ENCODE measurements around the gene BLVRB. TPM values are rescaled to one million over a fixed set of nuclear protein-coding genes. Genes with fewer than 3 reads are reported as not detected.
A peak's percentile ranks its signal among the peaks of the same experiment; 100 is the strongest.
"Not testable (repeated sequence)": the region's sequence is repeated elsewhere in the genome, so short reads cannot be mapped to it uniquely, and the experiment has no call there.

The BLVRB gene
- total RNA-seq, 2 donors from 2014 or later, result 27.1 to 55.5 TPM

- peak overlapping the region; percentile 91 for H3K27ac Mint-ChIP-seq
- H3K27me3 Mint-ChIP-seq, result peaks cover 5% of the 10 kb centered on the region
- H3K9me3 Mint-ChIP-seq, result no peaks in the 10 kb centered on the region
- peaks cover 15% of the 10 kb centered on the region for H3K4me1 Mint-ChIP-seq
- peak; percentile 81 for ATAC-seq (replicated peaks)
- peaks cover 15% of the 10 kb centered on the region for H3K36me3 Mint-ChIP-seq (ENCODE audit: low read depth)
- peak overlapping the region; percentile 90 for H3K4me3 Mint-ChIP-seq
Measured at GRCh38 chr19:40466219-40466984, 857 bp upstream of the BLVRB start.

DNA sequence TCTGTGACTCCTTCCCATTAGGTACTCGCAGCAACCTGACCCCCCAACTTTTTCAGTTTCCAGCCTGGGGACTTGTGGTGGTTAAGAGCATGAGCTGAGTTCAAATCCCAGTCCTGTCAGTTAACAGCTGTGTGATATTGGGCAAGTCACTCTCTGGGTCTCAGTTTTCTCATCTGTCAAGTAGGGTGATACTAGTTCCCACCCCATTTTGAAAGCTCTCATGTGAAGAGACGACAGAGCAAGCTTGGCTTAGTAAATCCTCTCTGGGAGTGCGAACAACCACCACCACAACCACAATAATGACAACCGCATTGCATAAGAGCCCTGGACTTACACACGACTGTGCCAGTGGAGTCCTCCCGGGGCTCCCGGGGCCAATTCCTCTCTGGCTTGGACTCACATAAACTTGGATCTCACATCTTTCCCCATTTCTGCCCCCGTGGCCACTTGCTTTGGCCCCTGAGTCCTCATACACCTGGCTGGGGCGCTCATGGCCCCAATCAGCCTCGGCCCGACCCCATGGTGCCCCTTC is 454 bp downstream of the BLVRB start:
- H3K27ac Mint-ChIP-seq, result peak overlapping the region; percentile 91
- peaks cover 15% of the 10 kb centered on the region for H3K36me3 Mint-ChIP-seq (ENCODE audit: low read depth)
- H3K27me3 Mint-ChIP-seq, result peaks cover 5% of the 10 kb centered on the region
- no peaks in the 10 kb centered on the region for H3K9me3 Mint-ChIP-seq
- peaks cover 15% of the 10 kb centered on the region for H3K4me1 Mint-ChIP-seq
- peak overlapping the region; percentile 90 for H3K4me3 Mint-ChIP-seq
- no peak for ATAC-seq (replicated peaks)

- Mint-ChIP-seq H3K9me3 (no peaks in the 10 kb centered on the region), H3K4me3 (peak overlapping the region; percentile 90), H3K27me3 (peaks cover 5% of the 10 kb centered on the region), H3K4me1 (peaks cover 15% of the 10 kb centered on the region), H3K27ac (peak overlapping the region; percentile 91), H3K36me3 (ENCODE audit: low read depth) (peaks cover 15% of the 10 kb centered on the region)
- no peak for ATAC-seq (replicated peaks)
Measured at GRCh38 chr19:40464059-40465024, 1.2 kb downstream of the BLVRB start.

DNA sequence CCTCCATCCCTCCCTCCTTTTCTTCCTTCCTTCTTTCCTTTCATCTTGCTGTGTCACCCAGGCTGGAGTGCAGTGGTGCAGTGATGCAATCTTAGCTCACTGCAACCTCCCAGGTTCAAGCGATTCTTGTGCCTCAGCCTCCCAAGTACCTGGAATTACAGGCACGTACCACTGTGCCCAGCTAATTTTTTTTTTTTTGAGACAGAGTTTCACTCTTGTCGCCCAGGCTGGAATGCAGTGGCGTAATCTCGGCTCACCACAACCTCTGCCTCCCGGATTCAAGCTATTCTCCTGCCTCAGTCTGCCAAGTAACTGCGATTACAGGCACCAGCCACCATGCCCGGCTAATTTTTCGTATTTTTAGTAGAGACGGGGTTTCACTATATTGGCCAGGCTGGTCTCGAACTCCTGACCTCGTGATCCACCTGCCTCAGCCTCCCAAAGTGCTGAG is 1.9 kb downstream of the BLVRB start:
- ATAC-seq (replicated peaks), result not testable (repeated sequence)

DNA sequence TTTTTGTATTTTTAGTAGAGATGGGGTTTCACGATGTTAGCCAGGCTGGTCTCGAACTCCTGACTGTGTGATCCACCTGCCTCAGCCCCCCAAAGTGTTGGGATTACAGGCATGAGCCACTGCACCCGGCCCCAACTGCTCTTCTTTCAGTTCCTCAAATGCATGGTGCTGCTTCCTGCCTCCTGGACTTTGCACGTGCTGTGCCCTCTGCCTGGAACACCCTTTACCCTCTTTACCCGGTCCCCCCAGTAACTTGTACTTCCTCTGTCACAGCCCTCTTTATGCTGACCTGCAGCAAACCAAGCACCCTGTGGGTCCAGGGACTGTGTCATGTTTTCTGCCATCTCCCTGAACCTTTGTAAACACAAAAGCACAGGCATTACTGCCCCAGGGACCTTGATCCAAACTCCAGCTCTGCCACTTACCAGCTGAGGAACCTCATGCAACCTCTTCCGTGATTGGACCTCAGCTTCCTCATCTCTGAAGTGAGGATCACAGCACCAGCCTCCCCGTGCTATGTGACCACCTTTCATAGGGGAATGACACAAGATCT is 3.8 kb downstream of the BLVRB start:
- H3K4me1 Mint-ChIP-seq, result peaks cover 15% of the 10 kb centered on the region
- peaks cover 14% of the 10 kb centered on the region for H3K36me3 Mint-ChIP-seq (ENCODE audit: low read depth)
- H3K4me3 Mint-ChIP-seq, result no peak overlapping the region
- no peak for ATAC-seq (replicated peaks)
- peaks cover 5% of the 10 kb centered on the region for H3K27me3 Mint-ChIP-seq
- no peak overlapping the region for H3K27ac Mint-ChIP-seq
- H3K9me3 Mint-ChIP-seq, result no peaks in the 10 kb centered on the region

More for the DNA sequence above, 1.9 kb downstream of the BLVRB start:
- Mint-ChIP-seq H3K36me3 (ENCODE audit: low read depth) (peaks cover 15% of the 10 kb centered on the region), H3K4me1 (peaks cover 15% of the 10 kb centered on the region), H3K4me3 (peak overlapping the region; percentile 23), H3K27ac (peak overlapping the region; percentile 6)
- not testable (repeated sequence) for H3K9me3 Mint-ChIP-seq, H3K27me3 Mint-ChIP-seq

- Mint-ChIP-seq H3K27ac (no peak overlapping the region), H3K36me3 (ENCODE audit: low read depth) (no peaks in the 10 kb centered on the region), H3K4me1 (peaks cover 4% of the 10 kb centered on the region), H3K27me3 (no peaks in the 10 kb centered on the region), H3K4me3 (no peak overlapping the region), H3K9me3 (no peaks in the 10 kb centered on the region)
- ATAC-seq (replicated peaks), result no peak
Measured at GRCh38 chr19:40460185-40460584, 5.4 kb downstream of the BLVRB start.

GRCh38 chr19:40458597-40458974 is 7.0 kb downstream of the BLVRB start:
- ATAC-seq (replicated peaks), result no peak
- no peak overlapping the region for H3K4me3 Mint-ChIP-seq
- H3K9me3 Mint-ChIP-seq, result no peaks in the 10 kb centered on the region
- no peaks in the 10 kb centered on the region for H3K27me3 Mint-ChIP-seq
- H3K36me3 Mint-ChIP-seq (ENCODE audit: low read depth), result no peaks in the 10 kb centered on the region
- H3K27ac Mint-ChIP-seq, result no peak overlapping the region
- no peaks in the 10 kb centered on the region for H3K4me1 Mint-ChIP-seq

DNA sequence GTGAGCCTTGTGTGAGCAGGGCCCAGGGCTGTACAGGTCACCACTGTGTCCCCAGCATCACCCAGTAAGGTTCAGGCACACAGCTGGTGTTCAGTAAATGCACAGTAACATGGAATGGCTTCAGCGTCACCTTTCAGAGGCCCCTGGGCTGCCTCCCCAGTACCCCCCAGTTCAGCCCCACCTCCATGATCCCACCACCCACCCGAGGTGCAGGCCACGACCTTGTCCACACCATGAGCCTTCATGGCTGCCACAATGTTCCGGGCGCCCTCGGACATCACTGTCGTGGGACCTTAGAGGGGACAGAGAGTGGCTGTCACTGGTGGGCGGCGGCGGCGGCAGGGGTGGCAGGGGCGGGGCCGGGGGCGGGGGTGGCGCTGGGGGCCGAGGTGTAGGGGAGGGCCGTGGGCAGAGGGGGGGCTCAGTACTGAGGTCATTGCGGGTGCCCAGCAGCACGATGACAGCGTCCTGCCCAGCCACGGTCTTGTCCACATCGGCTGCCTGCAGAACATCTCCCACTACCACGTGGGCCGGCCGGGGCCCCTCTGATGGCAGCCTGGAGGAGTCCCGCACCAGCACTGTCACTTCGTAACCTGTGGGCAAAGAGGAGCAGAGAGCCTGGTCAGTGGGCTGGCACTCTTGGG is 7.5 kb downstream of the BLVRB start:
- Mint-ChIP-seq H3K27me3 (no peaks in the 10 kb centered on the region), H3K36me3 (ENCODE audit: low read depth) (no peaks in the 10 kb centered on the region), H3K27ac (no peak overlapping the region), H3K4me3 (no peak overlapping the region), H3K4me1 (no peaks in the 10 kb centered on the region), H3K9me3 (no peaks in the 10 kb centered on the region)
- ATAC-seq (replicated peaks), result no peak

- no peak for ATAC-seq (replicated peaks)
- Mint-ChIP-seq H3K27me3 (no peaks in the 10 kb centered on the region), H3K4me1 (no peaks in the 10 kb centered on the region), H3K36me3 (ENCODE audit: low read depth) (no peaks in the 10 kb centered on the region), H3K27ac (no peak overlapping the region), H3K9me3 (no peaks in the 10 kb centered on the region), H3K4me3 (no peak overlapping the region)
Measured at GRCh38 chr19:40457048-40457447, 8.5 kb downstream of the BLVRB start.

DNA sequence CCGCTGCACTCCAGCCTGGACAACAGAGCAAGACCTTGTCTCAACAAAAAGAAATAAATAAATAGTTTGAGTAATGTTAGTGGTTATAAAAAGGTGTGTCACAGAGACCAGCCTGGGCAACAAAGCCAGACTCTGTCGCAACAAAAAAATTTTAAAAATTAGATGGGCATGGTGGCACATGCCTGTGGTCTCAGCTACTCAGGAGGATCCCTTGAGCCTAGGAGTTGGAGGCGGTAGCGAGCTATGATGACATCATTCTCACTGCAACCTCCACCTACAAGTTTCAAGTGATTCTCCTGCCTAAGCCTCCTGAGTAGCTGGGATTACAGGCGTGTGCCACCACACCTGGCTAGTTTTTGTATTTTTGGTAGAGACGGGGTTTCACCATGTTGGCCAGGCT is 11.6 kb downstream of the BLVRB start:
- H3K27ac Mint-ChIP-seq; H3K4me3 Mint-ChIP-seq; H3K27me3 Mint-ChIP-seq; H3K4me1 Mint-ChIP-seq; ATAC-seq (replicated peaks); H3K9me3 Mint-ChIP-seq: not testable (repeated sequence)
- H3K36me3 Mint-ChIP-seq (ENCODE audit: low read depth), result peaks cover 11% of the 10 kb centered on the region

GRCh38 chr19:40453151-40453735 is 12.3 kb downstream of the BLVRB start:
- H3K27me3 Mint-ChIP-seq, result no peaks in the 10 kb centered on the region
- ATAC-seq (replicated peaks), result no peak
- peaks cover 11% of the 10 kb centered on the region for H3K36me3 Mint-ChIP-seq (ENCODE audit: low read depth)
- no peaks in the 10 kb centered on the region for H3K4me1 Mint-ChIP-seq
- no peak overlapping the region for H3K4me3 Mint-ChIP-seq
- no peak overlapping the region for H3K27ac Mint-ChIP-seq
- no peaks in the 10 kb centered on the region for H3K9me3 Mint-ChIP-seq

DNA sequence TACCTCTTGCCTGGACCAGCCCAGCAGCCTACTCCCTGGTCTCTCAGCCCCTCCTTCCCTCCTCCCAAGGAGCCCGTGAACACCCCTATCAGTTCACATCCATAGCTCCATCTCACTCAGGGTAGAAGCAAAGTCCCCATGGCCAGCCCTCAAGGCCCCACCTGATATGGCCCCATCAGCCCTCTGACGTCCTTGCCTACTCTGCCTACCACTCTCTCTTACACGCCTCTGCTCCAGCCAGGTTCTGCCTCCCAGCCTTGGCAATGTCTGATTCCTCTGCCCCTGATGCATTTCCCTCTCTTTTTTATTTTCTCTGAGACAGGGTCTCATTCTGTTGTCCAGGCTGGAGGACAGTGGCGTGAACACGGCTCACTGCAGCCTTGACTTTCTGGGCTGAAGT is 13.5 kb downstream of the BLVRB start:
- no peak for ATAC-seq (replicated peaks)
- H3K9me3 Mint-ChIP-seq, result no peaks in the 10 kb centered on the region
- no peaks in the 10 kb centered on the region for H3K4me1 Mint-ChIP-seq
- no peak overlapping the region for H3K4me3 Mint-ChIP-seq
- H3K36me3 Mint-ChIP-seq (ENCODE audit: low read depth), result peaks cover 11% of the 10 kb centered on the region
- no peak overlapping the region for H3K27ac Mint-ChIP-seq
- H3K27me3 Mint-ChIP-seq, result no peaks in the 10 kb centered on the region

DNA sequence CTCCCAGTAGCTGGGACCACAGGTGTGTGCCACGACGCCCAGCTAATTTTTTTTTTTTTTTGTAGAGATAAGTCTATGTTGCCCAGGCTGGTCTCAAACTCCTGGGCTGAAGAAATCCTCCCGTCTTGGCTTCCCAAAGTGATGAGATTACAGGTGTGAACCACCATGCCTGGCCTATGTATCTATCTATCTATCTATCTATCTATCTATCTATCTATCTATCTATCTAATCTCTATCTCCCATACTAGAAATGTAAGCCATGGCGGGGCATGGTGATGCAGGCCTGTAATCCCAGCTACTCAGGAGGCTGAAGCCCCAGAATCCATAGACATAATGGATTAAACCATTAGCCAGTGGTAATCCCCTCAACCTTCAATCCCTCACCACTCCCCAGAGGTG is 14.9 kb downstream of the BLVRB start:
- Mint-ChIP-seq H3K27ac (no peak overlapping the region), H3K27me3 (no peaks in the 10 kb centered on the region), H3K4me3 (no peak overlapping the region), H3K9me3 (no peaks in the 10 kb centered on the region), H3K36me3 (ENCODE audit: low read depth) (peaks cover 11% of the 10 kb centered on the region), H3K4me1 (no peaks in the 10 kb centered on the region)
- ATAC-seq (replicated peaks), result no peak

- Mint-ChIP-seq H3K27ac (no peak overlapping the region), H3K27me3 (no peaks in the 10 kb centered on the region), H3K36me3 (ENCODE audit: low read depth) (peaks cover 11% of the 10 kb centered on the region), H3K4me3 (no peak overlapping the region), H3K9me3 (no peaks in the 10 kb centered on the region), H3K4me1 (peaks cover 5% of the 10 kb centered on the region)
- no peak for ATAC-seq (replicated peaks)
Measured at GRCh38 chr19:40449506-40449905, 16.0 kb downstream of the BLVRB start.
